Measurements from ENCODE around the gene MEGF8. TPM values are rescaled to one million over a fixed set of nuclear protein-coding genes. Genes with fewer than 3 reads are reported as not detected.

Gene MEGF8
- total RNA-seq, 4 donors from 2014 or later, result 10.7 to 21.5 (median 16.1) TPM

DNA sequence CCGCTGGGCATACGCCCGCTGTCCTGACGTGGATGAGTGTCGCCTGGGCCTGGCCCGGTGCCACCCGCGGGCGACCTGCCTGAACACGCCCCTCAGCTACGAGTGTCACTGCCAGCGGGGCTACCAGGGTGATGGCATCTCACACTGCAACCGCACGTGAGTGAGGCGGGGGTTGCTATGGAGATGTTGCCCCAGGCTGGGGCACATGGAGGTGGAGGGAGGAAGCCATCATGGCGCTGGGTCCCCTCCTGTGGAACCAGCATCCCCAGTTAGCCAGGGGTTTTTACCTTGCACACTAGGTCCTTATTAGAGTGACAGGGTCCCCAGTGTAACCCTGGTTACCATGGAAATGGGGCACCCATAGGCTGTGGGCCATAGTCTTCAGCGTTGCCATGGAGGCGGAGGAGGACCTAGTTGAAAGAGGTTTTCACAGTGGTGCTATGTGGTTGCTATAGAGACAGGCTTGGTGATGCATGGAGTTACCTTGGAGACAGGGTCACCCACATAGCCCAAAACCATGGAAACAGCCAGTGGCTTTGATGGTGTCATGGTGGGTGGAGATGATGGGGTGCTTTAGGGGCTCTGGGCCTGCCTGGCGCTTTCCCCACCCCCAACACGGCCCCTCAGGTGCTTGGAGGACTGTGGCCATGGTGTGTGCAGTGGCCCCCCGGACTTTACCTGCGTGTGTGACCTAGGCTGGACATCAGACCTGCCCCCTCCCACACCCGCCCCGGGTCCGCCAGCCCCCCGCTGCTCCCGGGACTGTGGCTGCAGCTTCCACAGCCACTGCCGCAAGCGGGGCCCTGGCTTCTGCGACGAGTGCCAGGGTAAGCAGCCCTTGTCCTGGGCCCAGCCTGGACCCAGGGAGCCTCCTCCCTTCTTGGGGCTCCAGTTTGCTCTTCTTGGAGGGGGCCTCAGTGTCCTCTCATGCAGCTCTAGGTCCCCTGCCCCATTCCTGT is 27.1 kb downstream of the MEGF8 start:
- H3K27ac ChIP-seq, result no peak overlapping the region
- no peaks in the 10 kb centered on the region for H3K4me1 ChIP-seq
- H3K9me3 ChIP-seq, result no peaks in the 10 kb centered on the region
- TF ChIP-seq POLR2AphosphoS5 (IDR thresholded peaks at IDR 0.05), result no peak
- TF ChIP-seq, protein P1, sequence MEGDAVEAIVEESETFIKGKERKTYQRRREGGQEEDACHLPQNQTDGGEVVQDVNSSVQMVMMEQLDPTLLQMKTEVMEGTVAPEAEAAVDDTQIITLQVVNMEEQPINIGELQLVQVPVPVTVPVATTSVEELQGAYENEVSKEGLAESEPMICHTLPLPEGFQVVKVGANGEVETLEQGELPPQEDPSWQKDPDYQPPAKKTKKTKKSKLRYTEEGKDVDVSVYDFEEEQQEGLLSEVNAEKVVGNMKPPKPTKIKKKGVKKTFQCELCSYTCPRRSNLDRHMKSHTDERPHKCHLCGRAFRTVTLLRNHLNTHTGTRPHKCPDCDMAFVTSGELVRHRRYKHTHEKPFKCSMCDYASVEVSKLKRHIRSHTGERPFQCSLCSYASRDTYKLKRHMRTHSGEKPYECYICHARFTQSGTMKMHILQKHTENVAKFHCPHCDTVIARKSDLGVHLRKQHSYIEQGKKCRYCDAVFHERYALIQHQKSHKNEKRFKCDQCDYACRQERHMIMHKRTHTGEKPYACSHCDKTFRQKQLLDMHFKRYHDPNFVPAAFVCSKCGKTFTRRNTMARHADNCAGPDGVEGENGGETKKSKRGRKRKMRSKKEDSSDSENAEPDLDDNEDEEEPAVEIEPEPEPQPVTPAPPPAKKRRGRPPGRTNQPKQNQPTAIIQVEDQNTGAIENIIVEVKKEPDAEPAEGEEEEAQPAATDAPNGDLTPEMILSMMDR (IDR thresholded peaks at IDR 0.05), result no peak
- peaks cover 70% of the 10 kb centered on the region for H3K36me3 ChIP-seq
- no peak for DNase-seq (ENCODE audit: low spot score in 2 of 2)
- H3K27me3 ChIP-seq, result no peaks in the 10 kb centered on the region
- H3K4me3 ChIP-seq, result no peak overlapping the region
- WGBS, result 81% methylated on average over 4 of the region's 31 CpGs

DNA sequence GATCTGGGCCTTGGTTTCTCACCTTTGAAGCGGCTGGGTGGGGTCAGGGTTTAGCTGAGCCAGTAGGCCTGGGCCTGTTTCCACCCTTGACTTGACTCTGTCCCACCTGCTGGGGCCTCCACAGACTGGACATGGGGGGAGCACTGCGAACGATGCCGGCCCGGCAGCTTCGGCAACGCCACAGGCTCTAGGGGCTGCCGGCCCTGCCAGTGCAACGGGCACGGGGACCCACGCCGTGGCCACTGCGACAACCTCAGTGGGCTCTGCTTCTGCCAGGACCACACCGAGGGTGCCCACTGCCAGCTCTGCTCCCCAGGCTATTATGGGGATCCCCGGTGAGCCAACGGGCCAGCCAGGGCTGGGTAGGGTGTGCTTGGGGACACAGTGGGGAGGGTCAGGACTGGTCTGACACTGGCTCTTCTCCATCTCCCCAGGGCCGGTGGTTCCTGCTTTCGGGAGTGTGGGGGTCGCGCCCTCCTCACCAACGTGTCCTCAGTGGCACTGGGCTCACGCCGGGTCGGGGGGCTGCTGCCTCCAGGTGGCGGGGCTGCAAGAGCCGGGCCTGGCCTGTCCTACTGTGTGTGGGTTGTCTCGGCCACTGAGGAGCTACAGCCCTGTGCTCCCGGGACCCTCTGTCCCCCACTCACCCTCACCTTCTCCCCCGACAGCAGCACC is 28.0 kb downstream of the MEGF8 start:
- H3K27me3 ChIP-seq, result no peaks in the 10 kb centered on the region
- no peak overlapping the region for H3K27ac ChIP-seq
- H3K36me3 ChIP-seq, result peaks cover 72% of the 10 kb centered on the region
- WGBS, result 86% methylated on average over 14 of the region's 29 CpGs
- no peak for DNase-seq (ENCODE audit: low spot score in 2 of 2)
- TF ChIP-seq, protein P1 (IDR thresholded peaks at IDR 0.05), result no peak
- TF ChIP-seq POLR2A (IDR thresholded peaks at IDR 0.05) (no peak), POLR2AphosphoS5 (IDR thresholded peaks at IDR 0.05) (no peak), EP300 (IDR thresholded peaks at IDR 0.05) (no peak)
- H3K9me3 ChIP-seq, result no peaks in the 10 kb centered on the region
- no peaks in the 10 kb centered on the region for H3K4me1 ChIP-seq
- H3K4me3 ChIP-seq, result no peak overlapping the region

DNA sequence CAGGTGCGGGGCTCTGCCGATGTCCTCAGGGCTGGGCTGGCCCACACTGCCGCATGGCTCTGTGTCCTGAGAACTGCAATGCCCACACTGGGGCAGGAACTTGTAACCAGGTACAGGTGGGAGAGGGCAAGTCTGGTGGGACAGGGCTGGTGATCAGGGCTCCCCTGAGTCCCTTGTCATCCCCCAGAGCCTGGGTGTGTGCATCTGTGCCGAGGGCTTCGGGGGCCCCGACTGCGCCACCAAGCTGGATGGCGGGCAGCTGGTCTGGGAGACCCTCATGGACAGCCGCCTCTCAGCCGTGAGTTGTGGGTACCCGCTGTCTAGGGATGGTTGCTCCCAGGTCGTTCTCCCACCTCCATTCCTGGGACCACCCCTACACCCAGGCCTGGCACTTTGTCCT is 30.5 kb downstream of the MEGF8 start:
- DNase-seq (ENCODE audit: low spot score in 2 of 2), result no peak
- H3K4me3 ChIP-seq, result no peak overlapping the region
- no peaks in the 10 kb centered on the region for H3K4me1 ChIP-seq
- H3K36me3 ChIP-seq, result peaks cover 78% of the 10 kb centered on the region
- H3K9me3 ChIP-seq, result no peaks in the 10 kb centered on the region
- TF ChIP-seq POLR2A (IDR thresholded peaks at IDR 0.05), result no peak
- TF ChIP-seq POLR2AphosphoS5 (IDR thresholded peaks at IDR 0.05), result no peak
- TF ChIP-seq EP300 (IDR thresholded peaks at IDR 0.05), result no peak
- TF ChIP-seq, protein P1 (IDR thresholded peaks at IDR 0.05), result no peak
- H3K27me3 ChIP-seq, result no peaks in the 10 kb centered on the region
- no peak overlapping the region for H3K27ac ChIP-seq
- whole genome bisulfite sequencing, result 100% methylated on average over 2 of the region's 12 CpGs

DNA sequence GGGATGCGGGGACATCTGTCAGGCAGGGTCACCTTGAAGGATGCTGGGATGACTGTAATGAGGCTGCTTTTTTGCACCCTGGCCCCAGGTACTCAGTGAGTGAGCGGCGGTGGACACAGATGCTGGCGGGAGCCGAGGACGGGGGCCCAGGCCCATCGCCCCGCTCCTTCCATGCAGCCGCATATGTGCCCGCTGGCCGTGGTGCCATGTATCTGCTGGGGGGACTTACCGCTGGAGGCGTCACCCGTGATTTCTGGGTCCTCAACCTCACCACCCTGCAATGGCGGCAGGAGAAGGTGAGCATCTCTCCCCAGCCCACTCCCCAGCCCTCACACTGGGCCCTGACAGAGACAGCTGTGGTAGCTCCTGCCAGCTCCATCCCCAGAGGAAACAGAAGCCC is 31.3 kb downstream of the MEGF8 start:
- whole genome bisulfite sequencing, result 98% methylated on average over 7 of the region's 15 CpGs
- Histone ChIP-seq H3K9me3 (no peaks in the 10 kb centered on the region), H3K4me3 (no peak overlapping the region), H3K36me3 (peaks cover 79% of the 10 kb centered on the region), H3K4me1 (no peaks in the 10 kb centered on the region), H3K27me3 (no peaks in the 10 kb centered on the region), H3K27ac (no peak overlapping the region)
- DNase-seq (ENCODE audit: low spot score in 2 of 2), result no peak
- TF ChIP-seq, protein P1 (IDR thresholded peaks at IDR 0.05), result no peak
- TF ChIP-seq POLR2AphosphoS5 (IDR thresholded peaks at IDR 0.05), result no peak
- no peak for TF ChIP-seq POLR2A (IDR thresholded peaks at IDR 0.05)
- no peak for TF ChIP-seq EP300 (IDR thresholded peaks at IDR 0.05)

DNA sequence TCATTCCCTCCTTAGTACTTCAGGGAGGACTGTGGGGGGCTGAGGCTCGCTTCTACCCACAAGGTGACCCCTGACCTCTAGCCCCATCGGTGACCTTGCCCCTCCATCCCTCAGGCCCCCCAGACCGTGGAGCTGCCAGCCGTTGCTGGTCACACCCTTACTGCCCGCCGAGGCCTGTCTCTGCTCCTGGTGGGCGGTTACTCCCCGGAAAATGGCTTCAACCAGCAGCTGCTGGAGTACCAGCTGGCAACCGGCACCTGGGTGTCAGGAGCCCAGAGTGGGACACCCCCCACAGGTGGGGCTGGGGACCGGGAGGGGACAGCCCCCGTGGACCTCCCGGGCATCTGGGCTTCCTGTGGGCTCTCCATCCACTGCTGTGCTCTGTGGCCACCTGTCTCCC is 31.9 kb downstream of the MEGF8 start:
- H3K27ac ChIP-seq, result no peak overlapping the region
- no peak for TF ChIP-seq POLR2A (IDR thresholded peaks at IDR 0.05)
- TF ChIP-seq POLR2AphosphoS5 (IDR thresholded peaks at IDR 0.05), result no peak
- TF ChIP-seq, protein P1 (IDR thresholded peaks at IDR 0.05), result no peak
- no peak for TF ChIP-seq EP300 (IDR thresholded peaks at IDR 0.05)
- peaks cover 80% of the 10 kb centered on the region for H3K36me3 ChIP-seq
- no peaks in the 10 kb centered on the region for H3K9me3 ChIP-seq
- 100% methylated on average over 1 of the region's 12 CpGs for WGBS
- no peaks in the 10 kb centered on the region for H3K4me1 ChIP-seq
- no peaks in the 10 kb centered on the region for H3K27me3 ChIP-seq
- no peak for DNase-seq (ENCODE audit: low spot score in 2 of 2)
- no peak overlapping the region for H3K4me3 ChIP-seq

Measured in suprapubic skin (tissue), 4 donors.